Ascending aorta (tissue), 2 donors: Measurements from ENCODE around the gene BCO2. TPM values are rescaled to one million over a fixed set of nuclear protein-coding genes. Genes with fewer than 3 reads are reported as not detected.

Source experiments
- DNase-seq, 2 donors: peaks; one replicate each; pipeline ENCODE4 v3.0.0-alpha.2; 2019; ENCODE audit warnings: low spot score in 2 of 2
- H3K27ac ChIP-seq, 2 donors: fragments of 200-600 bp; sonication (generic); one replicate each; pipeline ENCODE4 v1.5.1; 2016 to 2017; ENCODE audit warnings: mild to moderate bottlenecking in 1 of 2
- H3K27me3 ChIP-seq: fragments of 200-600 bp; sonication (generic); one replicate; pipeline ENCODE4 v1.5.1; 2017
- H3K36me3 ChIP-seq, 2 donors: fragments of 200-600 bp; sonication (generic); one replicate each; pipeline ENCODE4 v1.5.1; 2016
- H3K4me1 ChIP-seq, 2 donors: fragments of 200-600 bp; sonication (generic); one replicate each; pipeline ENCODE4 v1.5.1; 2016 to 2017; ENCODE audit warnings: mild to moderate bottlenecking in 1 of 2
- H3K4me3 ChIP-seq, 2 donors: fragments of 200-600 bp; sonication (generic); one replicate each; pipeline ENCODE4 v1.5.1; 2016 to 2017; ENCODE audit warnings: mild to moderate bottlenecking in 1 of 2
- H3K9me3 ChIP-seq, 2 donors: fragments of 200-600 bp; sonication (generic); one replicate each; pipeline ENCODE4 v1.5.1; 2016
- intact Hi-C: fragments of 100-400 bp; cut with DNase I; formaldehyde crosslinking; loops from one replicate; pipeline ENCODE4 v1.15.1; 2023
- total RNA-seq: library from RNA; depleted of rRNA; stranded (reverse); fragments of >200 nt; gene quantifications from one replicate; pipeline ENCODE4 v1.1.0, GENCODE V29; 2016
- TF ChIP-seq, protein P1 (sequence below), 3 experiments: fragments of 200-600 bp in 2 of 3; fragments of 450-650 bp in 1 of 3; sonication (generic) in 2 of 3; IDR thresholded peaks; one replicate each; pipeline ENCODE4 v1.5.1; 2016 to 2019; ENCODE audit warnings: antibody characterized with exemption in 3 of 3, mild to moderate bottlenecking in 1 of 3, moderate library complexity in 1 of 3

The BCO2 gene
- total RNA-seq, 1 donor from 2014 or later: not detected

DNA sequence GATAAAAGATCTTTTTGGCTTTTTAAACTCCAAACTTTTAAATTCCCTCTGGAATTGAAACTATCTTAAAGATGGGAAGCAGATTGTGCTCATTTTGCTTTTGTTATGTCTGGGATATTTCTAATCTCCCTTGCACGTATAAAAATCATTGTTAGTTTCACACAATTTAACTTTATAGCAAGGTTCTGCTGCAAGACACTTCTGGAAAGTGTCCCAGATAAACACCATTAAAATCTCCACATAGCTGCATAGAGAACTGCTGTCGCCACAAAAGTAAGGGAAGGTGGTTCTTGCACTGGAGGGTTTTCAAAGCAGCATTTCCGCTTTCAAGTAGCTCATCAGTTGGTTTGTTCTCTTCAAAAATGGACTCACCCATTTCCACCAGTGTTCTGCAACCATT, 62.7 kb downstream of the BCO2 start:
- Histone ChIP-seq H3K4me3 (no peak overlapping the region), H3K4me1 (no peaks in the 10 kb centered on the region), H3K36me3 (peaks cover 27 to 40% of the 10 kb centered on the region in 2 donors), H3K27me3 (no peaks in the 10 kb centered on the region), H3K9me3 (no peaks in the 10 kb centered on the region), H3K27ac (no peak overlapping the region)
- intact Hi-C loops: no loop called here
- TF ChIP-seq, protein P1, sequence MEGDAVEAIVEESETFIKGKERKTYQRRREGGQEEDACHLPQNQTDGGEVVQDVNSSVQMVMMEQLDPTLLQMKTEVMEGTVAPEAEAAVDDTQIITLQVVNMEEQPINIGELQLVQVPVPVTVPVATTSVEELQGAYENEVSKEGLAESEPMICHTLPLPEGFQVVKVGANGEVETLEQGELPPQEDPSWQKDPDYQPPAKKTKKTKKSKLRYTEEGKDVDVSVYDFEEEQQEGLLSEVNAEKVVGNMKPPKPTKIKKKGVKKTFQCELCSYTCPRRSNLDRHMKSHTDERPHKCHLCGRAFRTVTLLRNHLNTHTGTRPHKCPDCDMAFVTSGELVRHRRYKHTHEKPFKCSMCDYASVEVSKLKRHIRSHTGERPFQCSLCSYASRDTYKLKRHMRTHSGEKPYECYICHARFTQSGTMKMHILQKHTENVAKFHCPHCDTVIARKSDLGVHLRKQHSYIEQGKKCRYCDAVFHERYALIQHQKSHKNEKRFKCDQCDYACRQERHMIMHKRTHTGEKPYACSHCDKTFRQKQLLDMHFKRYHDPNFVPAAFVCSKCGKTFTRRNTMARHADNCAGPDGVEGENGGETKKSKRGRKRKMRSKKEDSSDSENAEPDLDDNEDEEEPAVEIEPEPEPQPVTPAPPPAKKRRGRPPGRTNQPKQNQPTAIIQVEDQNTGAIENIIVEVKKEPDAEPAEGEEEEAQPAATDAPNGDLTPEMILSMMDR (IDR thresholded peaks at IDR 0.05): no peak
- no peak for DNase-seq

DNA sequence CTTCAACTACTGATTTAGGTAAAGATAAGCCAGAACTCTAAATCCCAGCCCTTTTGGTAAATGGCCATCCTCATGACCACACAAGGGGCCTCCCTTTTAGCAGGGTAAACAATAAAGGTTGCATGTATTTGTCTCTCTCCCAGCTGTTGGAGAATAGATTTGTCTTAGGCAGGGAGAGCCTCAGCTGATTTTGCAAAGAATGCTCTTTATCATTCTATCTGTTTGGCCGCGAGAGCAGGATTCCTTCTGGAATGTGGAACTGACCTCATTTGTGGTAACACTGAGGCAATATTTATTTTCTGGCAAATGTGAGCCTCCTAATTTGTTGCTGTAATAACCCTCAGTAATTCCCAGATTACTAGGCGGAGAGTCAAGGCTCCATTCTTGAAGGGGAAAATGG, 66.2 kb downstream of the BCO2 start:
- Histone ChIP-seq H3K9me3 (no peaks in the 10 kb centered on the region), H3K27ac (no peak overlapping the region), H3K27me3 (no peaks in the 10 kb centered on the region), H3K4me3 (no peak overlapping the region), H3K4me1 (no peaks in the 10 kb centered on the region), H3K36me3 (peaks cover 16 to 24% of the 10 kb centered on the region in 2 donors)
- intact Hi-C loops: no loop called here
- DNase-seq: no peak
- TF ChIP-seq, protein P1 (IDR thresholded peaks at IDR 0.05): no peak

DNA sequence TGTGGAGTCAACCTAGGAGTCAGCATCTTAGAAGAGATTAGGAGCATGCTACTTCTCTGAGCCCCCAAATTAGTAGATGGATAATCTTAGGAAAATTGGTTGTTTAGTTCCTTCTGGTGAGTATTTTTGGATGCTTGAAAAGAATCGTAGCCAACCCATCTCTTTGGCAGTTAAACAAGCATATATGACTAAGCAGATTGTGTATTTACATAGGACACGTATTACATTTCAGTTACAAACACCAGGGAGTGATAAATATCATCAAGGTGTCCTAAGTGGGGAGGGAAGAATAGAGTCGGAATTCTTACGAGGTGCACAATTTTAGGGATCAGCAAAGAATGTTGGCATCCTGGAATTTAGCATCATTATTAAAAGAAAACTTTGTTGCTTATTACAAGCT, 71.9 kb downstream of the BCO2 start:
- TF ChIP-seq, protein P1 (IDR thresholded peaks at IDR 0.05): no peak
- Histone ChIP-seq H3K9me3 (no peaks in the 10 kb centered on the region), H3K4me3 (no peak overlapping the region), H3K27me3 (no peaks in the 10 kb centered on the region), H3K36me3 (peaks cover 0 to 5% of the 10 kb centered on the region in 2 donors), H3K27ac (no peak overlapping the region), H3K4me1 (no peaks in the 10 kb centered on the region)
- DNase-seq: no peak
- intact Hi-C loops: no loop called here

DNA sequence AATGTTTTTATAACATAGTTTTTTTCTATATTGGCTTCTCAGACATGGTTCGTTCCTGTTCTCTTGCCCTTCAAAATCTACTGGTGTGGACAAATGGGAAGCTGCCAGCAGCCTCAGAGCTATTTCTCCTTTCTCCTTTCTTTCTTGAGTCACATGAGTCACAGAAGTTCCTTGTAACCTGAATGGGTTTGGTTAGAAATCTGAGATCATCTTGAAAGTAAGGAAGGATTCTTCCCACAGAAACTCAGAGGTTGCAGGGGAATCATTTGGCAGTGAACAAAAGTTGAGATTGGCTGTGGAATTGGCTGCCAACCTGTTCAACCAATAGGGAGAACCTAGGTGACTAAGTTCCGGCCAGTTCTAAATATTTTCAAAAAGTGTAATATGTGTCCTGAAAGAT, 72.9 kb downstream of the BCO2 start:
- intact Hi-C loops: no loop called here
- H3K27ac ChIP-seq: no peak overlapping the region
- no peaks in the 10 kb centered on the region for H3K4me1 ChIP-seq
- no peaks in the 10 kb centered on the region for H3K27me3 ChIP-seq
- no peak for DNase-seq
- no peak overlapping the region for H3K4me3 ChIP-seq
- TF ChIP-seq, protein P1 (IDR thresholded peaks at IDR 0.05): no peak
- peaks cover 0 to 5% of the 10 kb centered on the region in 2 donors for H3K36me3 ChIP-seq
- H3K9me3 ChIP-seq: no peaks in the 10 kb centered on the region

DNA sequence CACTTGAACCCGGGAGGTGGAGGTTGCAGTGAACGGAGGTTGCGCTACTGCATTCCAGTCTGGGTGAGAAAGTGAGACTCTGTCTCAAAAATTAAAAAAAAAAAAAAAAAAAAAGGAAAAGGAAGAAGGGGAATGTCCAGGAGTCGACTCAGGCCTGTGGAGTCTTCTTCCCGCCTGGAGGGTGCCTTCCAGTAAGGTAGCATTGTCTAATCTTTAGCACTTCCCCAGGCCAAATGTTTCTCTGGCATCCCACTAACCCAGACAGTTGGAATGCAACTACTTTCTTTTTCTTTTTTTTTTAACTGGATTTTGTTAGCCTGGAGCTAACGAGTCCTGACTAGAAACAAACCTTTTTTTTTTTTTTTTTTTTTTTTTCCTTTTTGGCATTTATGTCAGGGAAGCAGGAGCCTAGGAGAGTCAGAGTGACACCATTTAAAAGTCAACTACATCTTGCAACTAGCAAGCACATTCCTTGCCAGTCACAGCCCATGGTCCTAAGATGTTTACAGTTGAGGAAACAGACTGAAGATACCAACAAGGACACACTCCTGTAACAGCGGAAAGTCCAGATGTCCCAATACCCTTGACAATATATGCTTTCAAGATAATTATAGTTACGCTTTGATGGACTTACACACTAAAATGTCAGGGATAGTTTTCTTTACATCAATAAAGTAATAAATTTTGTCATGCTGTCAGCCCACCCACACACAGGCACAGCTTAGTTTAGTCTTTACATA, 74.7 kb downstream of the BCO2 start:
- no peaks in the 10 kb centered on the region for H3K4me1 ChIP-seq
- H3K27me3 ChIP-seq: no peaks in the 10 kb centered on the region
- no peaks in the 10 kb centered on the region for H3K36me3 ChIP-seq
- no peaks in the 10 kb centered on the region for H3K9me3 ChIP-seq
- H3K4me3 ChIP-seq: no peak overlapping the region
- H3K27ac ChIP-seq: no peak overlapping the region
- intact Hi-C loops: no loop called here
- TF ChIP-seq, protein P1 (IDR thresholded peaks at IDR 0.05): no peak
- no peak for DNase-seq
